Measurements from ENCODE around the gene EFNA2.

Gene EFNA2

GRCh38 chr19:1270213-1270853 lies 15.3 kb upstream of the EFNA2 start:
- Histone ChIP-seq H3K27ac (peak overlapping the region; percentile 90), H3K4me2 (ENCODE audit: low read length) (peak overlapping the region; percentile 99), H3K36me3 (ENCODE audit: control insufficient read depth, insufficient read depth, low read length) (no peaks in the 10 kb centered on the region), H3K4me1 (peaks cover 47% of the 10 kb centered on the region), H3K9me3 (ENCODE audit: control insufficient read depth, low read length) (no peaks in the 10 kb centered on the region), H3K79me2 (peaks cover 34% of the 10 kb centered on the region), H3K9ac (peak overlapping the region; percentile 32), H3K27me3 (ENCODE audit: control insufficient read depth, insufficient read depth, low read length) (no peaks in the 10 kb centered on the region), H3K4me3 (ENCODE audit: low read depth, low read length) (peak overlapping the region; percentile 96), H2AFZ (no peak overlapping the region)
- no peak for TF ChIP-seq CTCF (IDR thresholded peaks at IDR 0.05)

GRCh38 chr19:1270854-1271527 lies 14.7 kb upstream of the EFNA2 start:
- H3K4me1 ChIP-seq, result peaks cover 46% of the 10 kb centered on the region
- no peak overlapping the region for H2AFZ ChIP-seq
- H3K36me3 ChIP-seq (ENCODE audit: control insufficient read depth, insufficient read depth, low read length), result no peaks in the 10 kb centered on the region
- peak overlapping the region; percentile 99 for H3K4me2 ChIP-seq (ENCODE audit: low read length)
- no peak for TF ChIP-seq CTCF (IDR thresholded peaks at IDR 0.05)
- peak overlapping the region; percentile 96 for H3K4me3 ChIP-seq (ENCODE audit: low read depth, low read length)
- H3K9ac ChIP-seq, result no peak overlapping the region
- H3K9me3 ChIP-seq (ENCODE audit: control insufficient read depth, low read length), result no peaks in the 10 kb centered on the region
- H3K79me2 ChIP-seq, result peaks cover 34% of the 10 kb centered on the region
- no peaks in the 10 kb centered on the region for H3K27me3 ChIP-seq (ENCODE audit: control insufficient read depth, insufficient read depth, low read length)
- H3K27ac ChIP-seq, result peak overlapping the region; percentile 90

GRCh38 chr19:1271528-1272422 lies 13.9 kb upstream of the EFNA2 start:
- H3K4me2 ChIP-seq (ENCODE audit: low read length), result peak overlapping the region; percentile 99
- peak overlapping the region; percentile 90 for H3K27ac ChIP-seq
- H3K79me2 ChIP-seq, result peaks cover 34% of the 10 kb centered on the region
- H3K4me3 ChIP-seq (ENCODE audit: low read depth, low read length), result no peak overlapping the region
- no peaks in the 10 kb centered on the region for H3K27me3 ChIP-seq (ENCODE audit: control insufficient read depth, insufficient read depth, low read length)
- H3K9ac ChIP-seq, result no peak overlapping the region
- H3K36me3 ChIP-seq (ENCODE audit: control insufficient read depth, insufficient read depth, low read length), result no peaks in the 10 kb centered on the region
- no peak overlapping the region for H2AFZ ChIP-seq
- H3K4me1 ChIP-seq, result peaks cover 46% of the 10 kb centered on the region
- TF ChIP-seq CTCF (IDR thresholded peaks at IDR 0.05), result no peak
- H3K9me3 ChIP-seq (ENCODE audit: control insufficient read depth, low read length), result no peaks in the 10 kb centered on the region

- peaks cover 39% of the 10 kb centered on the region for H3K4me1 ChIP-seq
- H3K27me3 ChIP-seq (ENCODE audit: control insufficient read depth, insufficient read depth, low read length), result no peaks in the 10 kb centered on the region
- TF ChIP-seq CTCF (IDR thresholded peaks at IDR 0.05), result no peak
- H3K9ac ChIP-seq, result no peak overlapping the region
- H3K27ac ChIP-seq, result no peak overlapping the region
- no peaks in the 10 kb centered on the region for H3K9me3 ChIP-seq (ENCODE audit: control insufficient read depth, low read length)
- no peaks in the 10 kb centered on the region for H3K36me3 ChIP-seq (ENCODE audit: control insufficient read depth, insufficient read depth, low read length)
- H2AFZ ChIP-seq, result no peak overlapping the region
- H3K4me3 ChIP-seq (ENCODE audit: low read depth, low read length), result no peak overlapping the region
- no peak overlapping the region for H3K4me2 ChIP-seq (ENCODE audit: low read length)
- H3K79me2 ChIP-seq, result peaks cover 34% of the 10 kb centered on the region
These were observed 13.0 kb upstream of the EFNA2 start for GRCh38 chr19:1272423-1273262.
